NCI-H748 (cell line): ENCODE data around the gene ANKRD13D.
A peak's percentile ranks its signal among the peaks of the same experiment; 100 is the strongest.

Source experiments
- DNase-seq: peaks from one replicate; lab custom pipeline; 2025; ENCODE audit not compliant: unreplicated experiment; lab: John Stamatoyannopoulos, UW

The ANKRD13D gene

DNA sequence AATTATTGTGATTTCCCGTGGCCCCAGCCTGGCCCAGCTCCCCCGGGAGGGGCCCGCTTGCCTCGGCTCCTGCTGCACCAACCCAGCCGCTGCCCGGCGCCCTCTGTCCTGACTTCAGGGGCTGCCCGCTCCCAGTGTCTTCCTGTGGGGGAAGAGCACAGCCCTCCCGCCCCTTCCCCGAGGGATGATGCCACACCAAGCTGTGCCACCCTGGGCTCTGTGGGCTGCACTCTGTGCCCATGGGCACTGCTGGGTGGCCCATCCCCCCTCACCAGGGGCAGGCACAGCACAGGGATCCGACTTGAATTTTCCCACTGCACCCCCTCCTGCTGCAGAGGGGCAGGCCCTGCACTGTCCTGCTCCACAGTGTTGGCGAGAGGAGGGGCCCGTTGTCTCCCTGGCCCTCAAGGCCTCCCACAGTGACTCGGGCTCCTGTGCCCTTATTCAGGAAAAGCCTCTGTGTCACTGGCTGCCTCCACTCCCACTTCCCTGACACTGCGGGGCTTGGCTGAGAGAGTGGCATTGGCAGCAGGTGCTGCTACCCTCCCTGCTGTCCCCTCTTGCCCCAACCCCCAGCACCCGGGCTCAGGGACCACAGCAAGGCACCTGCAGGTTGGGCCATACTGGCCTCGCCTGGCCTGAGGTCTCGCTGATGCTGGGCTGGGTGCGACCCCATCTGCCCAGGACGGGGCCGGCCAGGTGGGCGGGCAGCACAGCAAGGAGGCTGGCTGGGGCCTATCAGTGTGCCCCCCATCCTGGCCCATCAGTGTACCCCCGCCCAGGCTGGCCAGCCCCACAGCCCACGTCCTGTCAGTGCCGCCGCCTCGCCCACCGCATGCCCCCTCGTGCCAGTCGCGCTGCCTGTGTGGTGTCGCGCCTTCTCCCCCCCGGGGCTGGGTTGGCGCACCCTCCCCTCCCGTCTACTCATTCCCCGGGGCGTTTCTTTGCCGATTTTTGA is 3.3 kb upstream of the ANKRD13D start:
- DNase-seq: no peak

DNA sequence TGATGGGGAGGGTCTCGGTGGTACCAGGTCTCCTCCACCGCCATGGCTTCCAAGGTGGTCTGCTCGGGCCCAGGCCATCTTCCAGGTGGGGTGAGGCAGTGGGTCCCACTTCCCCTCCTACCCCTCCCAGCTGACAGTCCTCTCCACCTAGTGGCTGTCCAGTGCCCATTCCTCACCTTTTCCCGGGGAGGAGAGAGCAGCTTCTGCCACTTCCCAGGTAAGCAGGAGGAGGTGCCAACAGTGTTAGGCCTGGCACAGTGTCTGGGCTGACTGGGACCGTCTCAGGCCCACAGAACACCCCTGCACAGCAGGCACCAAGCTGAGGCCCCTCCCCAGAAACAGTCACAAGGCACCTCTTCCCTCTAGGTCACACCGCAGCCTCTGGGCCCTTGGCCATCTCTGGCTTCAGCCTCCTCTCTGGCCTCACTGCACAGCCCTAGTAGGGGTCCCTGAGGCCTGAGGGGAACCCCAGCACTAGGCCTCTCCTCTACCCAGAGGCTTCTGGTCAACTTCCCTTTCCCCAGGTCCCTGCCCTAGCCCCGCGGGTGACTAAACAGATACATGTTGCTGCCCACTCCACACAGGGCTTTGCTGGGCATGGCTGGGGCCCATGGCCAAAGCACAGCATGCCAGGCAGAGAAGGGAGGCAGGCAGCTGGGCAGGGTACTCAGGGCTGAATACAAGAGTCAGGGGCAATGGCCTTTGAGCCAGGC is 2.3 kb upstream of the ANKRD13D start:
- no peak for DNase-seq

DNA sequence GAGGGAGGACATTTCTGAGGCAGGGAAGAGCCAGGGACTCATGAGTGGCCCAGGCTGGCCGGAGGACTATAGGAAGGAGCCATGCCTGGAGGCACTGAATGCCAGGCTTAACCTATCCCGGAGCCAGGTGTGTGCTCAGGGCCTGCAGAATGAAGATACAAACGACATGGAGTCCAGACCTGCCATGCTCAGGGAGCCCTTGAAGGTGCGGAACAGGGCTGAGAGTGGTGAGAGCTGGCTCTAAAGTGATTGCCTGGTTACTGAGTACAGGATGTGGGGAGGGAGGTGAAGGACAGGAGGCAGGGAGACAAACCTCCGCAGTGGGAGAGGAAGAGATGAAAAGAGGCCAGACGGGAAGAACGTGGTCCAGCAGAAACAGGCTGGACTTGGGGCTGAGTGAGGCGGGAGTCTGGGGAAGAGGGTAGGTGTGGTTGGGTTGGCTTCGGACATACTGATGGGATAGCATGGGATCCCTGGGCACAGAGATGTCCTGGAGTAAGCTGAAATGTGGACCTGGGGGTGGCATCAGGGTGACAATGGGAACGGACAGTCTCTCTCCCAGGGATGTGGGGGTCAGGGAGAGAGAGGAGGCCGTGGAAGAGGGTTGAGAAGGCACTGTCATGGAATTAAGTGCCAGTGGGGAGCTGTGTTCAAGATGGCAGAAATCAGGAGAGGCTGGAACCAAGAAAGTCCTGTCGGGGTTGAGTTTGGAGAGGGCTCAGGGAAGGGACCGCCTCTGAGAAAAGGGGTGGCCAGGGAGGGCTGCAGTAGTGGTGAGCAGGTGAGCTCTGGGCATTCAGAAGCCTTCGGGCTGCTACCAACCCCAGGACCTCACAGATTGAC is 1.5 kb upstream of the ANKRD13D start:
- DNase-seq: no peak

DNA sequence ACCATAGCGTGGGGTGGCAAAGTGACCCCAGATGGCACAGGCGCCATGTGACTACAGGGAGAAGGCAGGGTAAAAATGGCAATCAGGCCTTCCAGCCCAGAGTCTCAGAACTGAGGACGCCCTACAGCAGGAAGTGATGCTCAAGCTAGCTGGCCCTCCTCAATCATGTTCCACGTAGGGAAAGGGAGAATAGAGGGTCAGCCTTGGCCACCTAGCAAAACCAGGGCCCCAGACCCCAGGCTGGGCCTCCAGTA is 978 bp upstream of the ANKRD13D start:
- no peak for DNase-seq

DNA sequence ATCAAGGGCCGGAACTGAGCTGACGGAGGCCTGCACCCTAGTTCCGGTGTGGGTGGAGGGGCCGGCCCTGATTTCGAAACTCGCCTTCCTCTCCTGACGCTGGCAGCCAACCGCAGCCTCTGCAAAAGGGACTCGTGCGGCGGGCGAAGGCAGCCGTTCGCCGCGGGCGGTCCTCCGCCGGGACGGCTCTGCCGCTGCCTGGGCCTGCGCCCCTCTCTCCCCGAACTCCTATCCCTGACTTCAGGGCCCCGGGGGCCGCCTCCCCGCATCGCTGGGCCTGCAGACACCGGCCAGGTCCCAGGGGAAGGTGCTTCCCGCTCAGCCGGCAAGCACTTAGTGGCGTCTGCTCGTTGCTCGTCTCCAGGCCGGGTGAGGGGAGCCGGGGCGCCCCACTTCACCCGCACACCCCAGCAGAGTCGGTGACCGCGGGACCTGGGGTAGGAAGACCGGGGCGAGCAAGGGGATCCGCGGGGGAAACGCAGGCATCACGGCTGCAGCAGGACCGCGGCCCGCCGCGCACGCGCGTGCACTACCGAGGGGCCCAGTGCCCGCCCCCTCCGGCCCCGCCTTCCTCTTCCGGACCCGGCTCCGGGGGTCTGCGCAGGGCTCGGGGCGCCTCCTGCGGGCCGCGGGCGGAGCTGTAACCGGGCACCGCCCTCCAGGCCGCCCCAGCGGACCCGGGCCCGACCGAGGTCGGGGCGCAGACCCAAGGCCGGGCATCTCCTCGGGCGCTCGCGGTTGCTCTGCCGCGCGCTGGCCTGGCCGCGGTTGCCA is 464 bp upstream of the ANKRD13D start:
- peak; percentile 91 for DNase-seq

DNA sequence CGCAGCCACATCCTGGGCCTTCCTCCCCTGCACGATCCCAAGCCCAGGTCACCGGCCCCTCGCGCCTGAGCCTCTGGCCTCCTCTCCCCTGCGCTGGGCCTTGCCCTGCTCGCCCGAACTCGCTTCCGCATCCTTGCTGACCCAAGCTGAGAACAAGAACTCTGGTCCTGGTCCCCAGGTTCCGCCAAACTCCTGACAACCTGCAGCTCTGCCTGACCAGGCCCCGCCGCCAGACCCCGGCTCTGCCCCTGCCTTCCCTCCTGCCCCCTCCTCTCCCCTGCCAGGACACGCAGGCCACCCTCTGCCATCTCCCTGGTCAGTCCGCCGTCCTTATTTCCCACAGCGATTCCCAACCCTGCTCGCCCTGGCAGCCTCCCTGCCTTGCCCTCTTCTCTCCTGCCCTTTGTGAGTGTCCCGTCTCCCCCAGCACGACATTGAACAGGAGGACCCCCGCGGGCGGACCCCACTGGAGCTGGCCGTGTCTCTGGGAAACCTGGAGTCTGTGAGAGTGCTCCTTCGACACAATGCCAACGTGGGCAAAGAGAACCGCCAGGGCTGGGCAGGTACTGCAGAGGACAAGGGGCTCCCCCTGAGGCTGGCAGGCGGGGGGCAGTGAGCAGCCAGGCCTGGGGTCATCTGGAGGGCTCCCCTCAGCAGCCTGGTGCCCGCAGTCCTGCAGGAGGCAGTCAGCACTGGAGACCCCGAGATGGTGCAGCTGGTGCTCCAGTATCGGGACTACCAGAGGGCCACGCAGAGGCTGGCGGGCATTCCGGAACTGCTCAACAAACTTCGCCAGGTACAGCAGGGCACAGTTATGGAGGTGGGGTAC is 762 bp downstream of the ANKRD13D start:
- DNase-seq: peak; percentile 53

DNA sequence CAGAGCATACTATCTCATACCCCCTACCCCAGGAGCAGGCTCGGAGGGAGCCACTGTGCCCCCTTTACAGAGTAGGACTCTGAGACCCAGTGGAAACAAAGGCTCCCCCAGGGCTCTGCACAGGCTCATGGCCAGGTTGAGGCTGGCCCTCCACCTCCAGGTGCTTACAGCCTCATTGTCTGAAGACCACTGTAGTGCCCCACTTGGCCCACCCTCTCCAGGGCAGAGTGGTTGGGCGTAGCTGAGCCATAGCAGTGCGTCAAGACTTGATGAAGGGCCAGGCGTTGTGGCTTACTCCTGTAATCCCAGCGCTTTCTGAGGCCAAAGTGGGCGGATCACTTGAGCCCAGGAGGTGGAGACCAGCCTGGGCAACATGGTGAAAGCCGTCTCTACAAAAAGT is 1.7 kb downstream of the ANKRD13D start:
- no peak for DNase-seq

DNA sequence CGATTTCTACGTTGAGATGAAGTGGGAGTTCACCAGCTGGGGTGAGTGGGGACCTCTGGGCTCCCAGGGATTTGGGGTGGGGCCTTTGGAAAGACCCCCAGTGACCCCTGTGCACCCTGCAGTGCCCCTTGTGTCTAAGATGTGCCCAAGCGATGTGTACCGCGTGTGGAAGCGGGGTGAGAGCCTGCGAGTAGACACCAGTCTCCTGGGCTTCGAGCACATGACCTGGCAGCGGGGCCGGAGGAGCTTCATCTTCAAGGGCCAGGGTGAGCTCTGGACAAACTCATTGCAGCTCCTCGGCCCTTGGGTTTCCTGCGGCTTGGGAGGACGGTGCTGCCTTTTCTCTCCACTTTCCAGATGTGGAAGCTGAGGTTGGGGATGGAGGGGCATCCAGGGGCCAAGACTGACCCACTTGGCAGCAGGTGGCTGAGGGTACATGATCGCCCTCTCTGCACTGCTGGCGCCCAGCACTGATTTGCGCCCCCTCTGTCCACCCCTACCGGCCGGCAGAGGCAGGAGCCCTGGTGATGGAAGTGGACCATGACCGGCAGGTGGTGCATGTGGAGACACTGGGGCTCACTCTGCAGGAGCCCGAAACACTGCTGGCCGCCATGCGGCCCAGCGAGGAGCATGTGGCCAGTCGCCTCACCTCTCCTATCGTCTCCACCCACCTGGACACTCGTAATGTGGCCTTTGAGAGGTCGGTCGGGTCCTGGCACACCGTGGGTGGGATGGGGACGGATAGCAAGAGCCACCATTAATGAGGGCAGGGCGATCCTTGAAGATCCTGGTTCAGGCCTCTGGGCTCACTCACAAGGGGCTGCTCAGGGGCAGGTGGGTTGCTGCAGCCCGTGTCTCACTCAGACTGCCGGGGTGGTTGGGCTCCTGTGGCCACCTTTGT is 2.6 kb downstream of the ANKRD13D start:
- no peak for DNase-seq

DNA sequence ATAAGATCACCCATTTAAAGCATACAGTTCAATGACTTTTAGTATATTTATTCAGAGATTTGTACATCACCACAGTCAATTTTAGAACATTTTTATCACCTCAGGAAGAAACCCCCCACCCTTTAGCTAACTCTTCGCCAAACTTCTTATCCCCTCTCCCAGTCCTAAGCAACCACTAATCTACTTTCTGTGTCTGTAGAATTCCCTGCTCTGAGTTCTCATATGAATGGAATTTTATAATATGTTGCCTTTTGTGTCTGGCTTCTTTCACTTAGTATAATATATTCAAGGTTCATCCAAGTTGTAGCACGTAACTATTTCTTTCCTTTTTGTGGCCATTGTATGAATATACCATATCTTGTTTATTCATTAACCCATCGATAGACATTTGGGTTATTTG is 3.6 kb downstream of the ANKRD13D start:
- DNase-seq: no peak

DNA sequence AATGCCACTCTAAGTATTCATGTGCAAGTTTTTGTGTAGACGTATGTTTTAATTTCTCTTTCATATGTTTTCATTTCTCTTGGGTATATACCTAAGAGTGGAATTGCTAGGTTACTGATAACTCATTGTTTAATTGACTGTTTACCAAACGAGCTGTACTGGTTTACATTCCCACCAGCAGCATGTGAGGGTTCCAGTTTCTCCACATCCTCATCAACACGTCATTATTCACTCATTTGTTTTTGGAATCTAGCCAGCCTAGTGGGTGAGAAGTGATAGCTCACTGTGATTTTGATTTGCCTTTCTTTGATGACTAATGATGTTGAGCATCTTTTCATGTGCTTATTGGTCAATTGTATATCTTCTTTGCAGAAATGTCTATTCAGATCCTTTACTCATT is 4.0 kb downstream of the ANKRD13D start:
- peak; percentile 43 for DNase-seq

DNA sequence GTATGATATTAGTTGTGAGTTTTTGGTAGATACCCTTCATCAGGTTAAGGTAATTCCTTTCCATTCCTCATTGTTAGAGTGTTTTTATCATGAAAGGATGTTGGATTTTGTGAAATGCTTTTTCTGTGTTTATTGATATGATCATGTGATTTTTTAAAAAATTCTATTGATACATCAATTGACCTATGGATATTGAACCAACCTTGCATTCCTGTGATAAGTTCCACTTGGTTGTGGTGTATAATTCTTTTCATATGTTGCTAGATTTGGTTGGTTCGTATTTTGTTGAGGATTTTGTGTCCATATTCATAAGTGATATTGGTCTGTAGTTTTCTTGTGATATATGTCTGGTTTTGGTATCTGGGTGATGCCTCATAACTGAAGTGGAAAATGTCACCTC is 6.7 kb downstream of the ANKRD13D start:
- peak; percentile 21 for DNase-seq

DNA sequence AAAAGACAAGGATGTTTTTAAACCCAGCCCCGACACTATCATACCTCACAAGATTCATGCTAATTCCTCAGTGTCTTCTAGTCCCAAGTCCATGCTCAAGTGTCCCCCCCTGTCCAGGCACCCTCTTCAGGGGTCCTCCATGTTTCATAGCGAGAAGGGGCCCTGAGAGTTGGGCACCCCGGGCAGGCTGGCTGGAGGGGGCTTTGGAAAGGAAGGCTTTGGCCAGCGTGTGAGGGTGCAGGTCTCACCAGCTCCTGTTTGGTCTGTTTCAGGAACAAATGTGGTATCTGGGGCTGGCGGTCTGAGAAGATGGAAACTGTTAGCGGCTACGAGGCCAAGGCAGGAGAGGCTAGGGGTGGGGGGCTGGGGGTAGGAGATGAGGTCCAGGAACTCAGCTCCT is 9.7 kb downstream of the ANKRD13D start:
- DNase-seq: no peak

DNA sequence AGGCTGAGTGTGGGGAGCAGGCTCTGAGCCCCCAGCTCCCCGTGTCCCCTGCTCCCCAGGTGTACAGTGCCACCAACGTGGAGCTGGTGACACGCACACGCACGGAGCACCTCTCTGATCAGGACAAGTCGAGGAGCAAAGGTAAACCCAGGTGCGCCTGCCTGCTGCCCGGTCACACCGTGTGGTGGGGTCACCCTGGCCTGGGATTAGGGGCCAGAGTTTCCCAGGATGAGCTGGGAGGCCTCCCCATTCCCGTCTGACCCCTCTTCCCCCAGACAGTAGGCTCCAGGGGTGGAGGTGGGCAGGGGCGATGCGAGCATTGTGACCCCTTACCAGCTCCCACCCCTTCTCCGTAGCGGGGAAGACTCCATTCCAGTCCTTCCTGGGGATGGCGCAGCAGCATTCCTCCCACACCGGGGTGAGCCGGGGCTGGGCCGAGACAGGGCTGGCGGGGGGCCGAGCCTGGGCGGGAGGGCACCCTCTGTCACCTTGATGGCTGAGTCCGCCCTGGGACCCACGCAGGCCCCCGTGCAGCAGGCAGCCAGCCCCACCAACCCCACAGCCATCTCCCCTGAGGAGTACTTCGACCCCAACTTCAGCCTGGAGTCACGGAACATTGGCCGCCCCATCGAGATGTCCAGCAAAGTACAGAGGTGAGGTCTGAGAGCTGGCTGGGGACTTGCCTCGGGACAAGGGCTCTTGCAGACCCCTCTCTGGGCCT is 10.5 kb downstream of the ANKRD13D start:
- no peak for DNase-seq

DNA sequence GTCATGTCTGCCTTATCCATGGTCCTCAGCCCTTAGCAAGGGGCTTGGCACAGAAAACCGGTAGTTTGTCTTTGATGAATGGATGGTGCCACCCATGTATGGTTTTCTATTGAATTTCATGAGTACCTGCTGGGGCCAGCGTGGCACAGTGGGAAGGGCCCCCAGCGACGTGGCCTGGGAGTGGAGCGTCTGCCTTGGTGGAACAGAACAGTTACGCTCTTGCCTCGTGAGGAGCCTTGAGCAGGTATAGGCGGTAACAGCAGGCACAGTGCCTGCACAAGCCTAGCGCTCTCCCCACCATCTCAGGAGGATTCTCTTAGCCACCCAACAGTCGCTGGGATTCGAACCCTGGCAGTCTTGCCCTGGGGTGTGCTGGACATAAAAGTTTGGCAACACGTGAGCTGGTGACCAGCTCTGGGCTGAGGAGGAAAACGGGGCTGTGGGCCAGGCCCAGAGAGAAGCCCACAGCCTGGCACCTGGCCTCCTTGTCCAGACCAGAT is 11.2 kb downstream of the ANKRD13D start:
- DNase-seq: no peak

DNA sequence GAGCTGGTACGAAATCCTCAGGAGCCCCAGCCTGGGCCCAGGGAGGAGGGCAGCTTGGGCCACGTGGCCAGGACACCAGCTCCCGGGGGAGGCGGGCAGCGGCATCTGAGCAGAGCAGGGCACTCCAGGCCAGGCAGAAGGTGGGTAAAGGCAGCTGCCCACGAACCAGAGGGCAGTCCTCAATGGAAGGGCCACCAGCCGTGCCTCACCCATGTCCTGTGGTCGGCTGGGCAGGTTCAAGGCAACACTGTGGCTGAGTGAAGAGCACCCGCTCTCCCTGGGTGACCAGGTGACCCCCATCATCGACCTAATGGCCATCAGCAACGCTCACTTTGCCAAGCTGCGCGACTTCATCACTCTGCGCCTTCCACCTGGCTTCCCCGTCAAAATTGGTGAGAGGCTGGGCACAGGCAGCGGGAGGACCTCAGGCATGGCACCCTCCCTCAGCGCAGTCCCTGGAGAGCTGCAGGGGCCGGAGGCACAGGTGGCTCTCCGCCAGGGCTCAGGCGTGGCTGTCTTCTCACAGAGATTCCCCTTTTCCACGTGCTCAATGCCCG is 11.7 kb downstream of the ANKRD13D start:
- DNase-seq: no peak

DNA sequence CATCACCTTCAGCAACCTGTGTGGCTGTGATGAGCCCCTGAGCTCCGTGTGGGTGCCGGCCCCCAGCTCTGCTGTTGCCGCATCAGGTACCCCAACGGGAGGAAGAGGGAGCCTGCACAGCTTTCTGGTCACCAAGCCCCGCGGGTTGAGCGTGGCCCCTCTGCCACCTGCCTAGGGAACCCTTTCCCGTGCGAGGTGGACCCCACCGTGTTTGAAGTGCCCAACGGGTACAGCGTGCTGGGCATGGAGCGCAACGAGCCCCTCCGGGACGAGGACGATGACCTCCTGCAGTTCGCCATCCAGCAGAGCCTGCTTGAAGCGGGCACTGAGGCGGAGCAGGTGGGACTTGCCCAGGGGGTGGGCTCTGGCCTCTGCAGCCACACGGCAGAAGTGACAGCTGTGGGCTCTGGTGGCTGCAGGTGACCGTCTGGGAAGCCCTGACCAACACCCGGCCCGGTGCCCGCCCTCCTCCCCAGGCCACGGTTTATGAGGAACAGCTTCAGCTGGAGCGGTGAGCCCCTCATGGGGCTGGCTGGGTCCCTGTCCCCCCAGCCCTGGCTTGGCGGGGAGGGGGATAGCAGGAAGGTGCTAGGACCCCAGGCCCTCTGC is 12.3 kb downstream of the ANKRD13D start:
- no peak for DNase-seq

DNA sequence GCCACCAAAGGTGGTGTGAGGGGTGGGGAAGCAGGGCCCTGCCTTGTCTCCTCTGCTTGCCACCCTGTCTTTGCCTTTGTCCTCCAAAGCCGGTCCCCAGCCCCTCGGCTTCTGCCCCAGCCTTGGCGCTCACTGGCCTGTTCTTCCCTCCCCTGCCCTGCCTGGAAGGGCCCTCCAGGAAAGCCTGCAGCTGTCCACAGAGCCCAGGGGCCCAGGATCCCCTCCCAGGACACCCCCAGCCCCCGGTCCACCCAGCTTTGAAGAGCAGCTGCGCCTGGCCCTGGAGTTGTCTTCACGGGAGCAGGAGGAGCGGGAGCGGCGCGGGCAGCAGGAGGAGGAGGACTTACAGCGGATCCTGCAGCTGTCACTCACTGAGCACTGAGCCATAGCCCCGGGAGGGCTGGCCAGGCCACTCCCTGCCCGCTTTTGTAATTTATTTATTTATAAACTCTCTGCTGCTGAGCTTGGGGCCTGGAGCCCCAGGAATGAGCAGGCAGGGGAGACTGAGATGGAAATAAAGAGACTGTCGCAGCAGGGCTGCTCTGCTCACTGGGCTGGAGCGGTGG is 12.9 kb downstream of the ANKRD13D start:
- peak; percentile 34 for DNase-seq
